IMR-90 (cell line): Measurements from ENCODE around the gene RYR1. TPM values are rescaled to one million over a fixed set of nuclear protein-coding genes. Genes with fewer than 3 reads are reported as not detected.

Experiments used
- ATAC-seq: fragments of 200-7000 bp; cut with Tn5 transposase; 2 replicates; pipeline ENCODE4 v1.9.1; 2020; ENCODE audit warnings: low read depth, mild to moderate bottlenecking, moderate library complexity
- BruUV-seq: library from RNA; stranded (reverse); fragments of 400-500 nt; replicated peaks from 2 replicates; lab custom pipeline; 2021; lab: Mats Ljungman, UMichigan
- CTCF ChIA-PET: fragments of 300-600 bp; formaldehyde crosslinking; extraction: SDS; loops from one replicate; lab custom pipeline; 2021; ENCODE audit warnings: antibody characterized with exemption; lab: Yijun Ruan, JAX
- POLR2A ChIA-PET: fragments of 300-600 bp; sonication (Branson Sonifier 250); formaldehyde crosslinking; loops from one replicate; lab custom pipeline; 2022; ENCODE audit warnings: antibody characterized with exemption; ENCODE audit not compliant: unreplicated experiment; lab: Charles Lee
- DNase-seq: peaks from one replicate; pipeline ENCODE4 v3.0.0; 2013
- H2AFZ ChIP-seq: replicated peaks from 2 replicates; pipeline ENCODE3; 2013; ENCODE audit warnings: low read length, mild to moderate bottlenecking; ENCODE audit not compliant: poor library complexity
- H2AK5ac ChIP-seq: 2 replicates; pipeline ENCODE4 v1.6.1; 2013; ENCODE audit warnings: low read depth, low read length, inconsistent platforms
- H2AK9ac ChIP-seq: replicated peaks from 2 replicates; pipeline ENCODE3; 2013; ENCODE audit warnings: mild to moderate bottlenecking, low read depth, low read length, moderate library complexity; ENCODE audit not compliant: poor library complexity
- H2BK120ac ChIP-seq: 2 replicates; pipeline ENCODE4 v1.6.1; 2013; ENCODE audit warnings: low read depth, low read length, inconsistent platforms
- H2BK15ac ChIP-seq: 3 replicates; pipeline ENCODE4 v1.6.1; 2013; ENCODE audit warnings: low read depth, low read length, inconsistent platforms
- H2BK20ac ChIP-seq: 2 replicates; pipeline ENCODE4 v1.6.1; 2013; ENCODE audit warnings: low read depth, mild to moderate bottlenecking, inconsistent platforms, low read length, moderate library complexity
- H2BK5ac ChIP-seq: 2 replicates; pipeline ENCODE4 v1.6.1; 2013; ENCODE audit warnings: mild to moderate bottlenecking, low read depth, low read length, inconsistent platforms; ENCODE audit not compliant: poor library complexity, severe bottlenecking
- H3K14ac ChIP-seq: replicated peaks from 2 replicates; pipeline ENCODE4 v1.6.1; 2013; ENCODE audit warnings: low read depth, low read length, inconsistent platforms
- H3K18ac ChIP-seq: 2 replicates; pipeline ENCODE4 v1.6.1; 2013; ENCODE audit warnings: low read depth, low read length, control low read depth
- H3K23ac ChIP-seq: 2 replicates; pipeline ENCODE4 v1.6.1; 2013; ENCODE audit warnings: low read depth, low read length, inconsistent platforms
- H3K27ac ChIP-seq: 2 replicates; pipeline ENCODE4 v1.5.1; 2013; ENCODE audit warnings: mild to moderate bottlenecking, control low read depth, low read length; ENCODE audit not compliant: insufficient read depth
- H3K27me3 ChIP-seq: 2 replicates; pipeline ENCODE4 v1.6.1; 2013; ENCODE audit warnings: low read length; ENCODE audit not compliant: control insufficient read depth, insufficient read depth
- H3K36me3 ChIP-seq: 2 replicates; pipeline ENCODE4 v1.6.1; 2013; ENCODE audit warnings: low read length, mixed read lengths; ENCODE audit not compliant: control insufficient read depth, insufficient read depth
- H3K4ac ChIP-seq: 2 replicates; pipeline ENCODE4 v1.6.1; 2013; ENCODE audit warnings: low read depth, low read length, inconsistent platforms
- H3K4me1 ChIP-seq: 2 replicates; pipeline ENCODE4 v1.6.1; 2013; ENCODE audit warnings: low read length, mixed read lengths; ENCODE audit not compliant: control insufficient read depth, insufficient read depth
- H3K4me2 ChIP-seq: 2 replicates; pipeline ENCODE4 v1.6.1; 2013; ENCODE audit warnings: low read depth, mild to moderate bottlenecking, control low read depth, low read length, moderate library complexity
- H3K4me3 ChIP-seq: 2 replicates; pipeline ENCODE4 v1.5.1; 2013; ENCODE audit warnings: low read depth, mild to moderate bottlenecking, control low read depth, low read length, moderate library complexity; ENCODE audit not compliant: insufficient read depth
- H3K56ac ChIP-seq: 2 replicates; pipeline ENCODE4 v1.6.1; 2013; ENCODE audit warnings: low read length, inconsistent platforms; ENCODE audit not compliant: insufficient read depth; ENCODE audit errors: extremely low read depth
- H3K79me1 ChIP-seq, 2 experiments: 2 replicates each; pipeline ENCODE4 v1.6.1; 2013; ENCODE audit warnings: low read length in 2 of 2, inconsistent platforms in 1 of 2, low read depth in 1 of 2
- H3K9ac ChIP-seq: 2 replicates; pipeline ENCODE4 v1.6.1; 2013; ENCODE audit warnings: low read depth, low read length, control low read depth
- H3K9me1 ChIP-seq: 2 replicates; pipeline ENCODE4 v1.6.1; 2013; ENCODE audit warnings: low read length, inconsistent platforms; ENCODE audit not compliant: insufficient read depth
- H3K9me3 ChIP-seq: 2 replicates; pipeline ENCODE4 v1.6.1; 2013; ENCODE audit warnings: low read length; ENCODE audit not compliant: control insufficient read depth, insufficient read depth
- H4K20me1 ChIP-seq: 2 replicates; pipeline ENCODE4 v1.6.1; 2013; ENCODE audit warnings: low read length, inconsistent platforms; ENCODE audit not compliant: insufficient read depth
- H4K5ac ChIP-seq: 2 replicates; pipeline ENCODE4 v1.6.1; 2013; ENCODE audit warnings: mild to moderate bottlenecking, low read depth, low read length, control low read depth
- H4K8ac ChIP-seq, 2 experiments: 2 replicates each; pipeline ENCODE4 v1.6.1; 2013; ENCODE audit warnings: low read depth in 2 of 2, low read length in 2 of 2, control low read depth in 1 of 2, inconsistent platforms in 1 of 2
- H4K91ac ChIP-seq: 2 replicates; pipeline ENCODE4 v1.6.1; 2013; ENCODE audit warnings: low read depth, low read length, inconsistent platforms; ENCODE audit not compliant: insufficient read depth
- CEBPB ChIP-seq: IDR thresholded peaks from 2 replicates; pipeline ENCODE4 v1.6.1; 2012; ENCODE audit warnings: low read depth, low read length, improper control_type of control experiment
- CHD1 ChIP-seq: IDR thresholded peaks from 2 replicates; pipeline ENCODE4 v1.6.1; 2012; ENCODE audit warnings: low read depth, low read length, improper control_type of control experiment
- MAFK ChIP-seq: IDR thresholded peaks from 2 replicates; pipeline ENCODE4 v1.6.1; 2012; ENCODE audit warnings: low read depth, low read length, improper control_type of control experiment
- MAZ ChIP-seq: IDR thresholded peaks from 2 replicates; pipeline ENCODE4 v1.6.1; 2012; ENCODE audit warnings: low read depth, mild to moderate bottlenecking, low read length, improper control_type of control experiment, moderate library complexity, borderline replicate concordance
- MXI1 ChIP-seq: IDR thresholded peaks from 2 replicates; pipeline ENCODE4 v1.6.1; 2012; ENCODE audit warnings: low read depth, mild to moderate bottlenecking, low read length, moderate library complexity, borderline replicate concordance
- NFE2L2 ChIP-seq: fragments of 150-350 bp; IDR thresholded peaks from 2 replicates; pipeline ENCODE4 v1.6.1; 2016; ENCODE audit warnings: low read depth, mild to moderate bottlenecking, low read length
- POLR2A ChIP-seq: IDR thresholded peaks from 2 replicates; pipeline ENCODE4 v1.6.1; 2012; ENCODE audit warnings: mild to moderate bottlenecking, low read depth, low read length
- RAD21 ChIP-seq: IDR thresholded peaks from 2 replicates; pipeline ENCODE4 v1.6.1; 2012; ENCODE audit warnings: low read length, improper control_type of control experiment
- RCOR1 ChIP-seq: IDR thresholded peaks from 2 replicates; pipeline ENCODE4 v1.6.1; 2012; ENCODE audit warnings: mild to moderate bottlenecking, low read length, improper control_type of control experiment; ENCODE audit not compliant: insufficient replicate concordance
- RFX5 ChIP-seq: IDR thresholded peaks from 2 replicates; pipeline ENCODE4 v1.8.0; 2012; ENCODE audit warnings: low read depth, mild to moderate bottlenecking, low read length, moderate library complexity
- SMC3 ChIP-seq: fragments of 150-350 bp; IDR thresholded peaks from 2 replicates; pipeline ENCODE4 v1.6.1; 2016; ENCODE audit warnings: low read depth, mild to moderate bottlenecking, antibody characterized with exemption, low read length, moderate library complexity
- WGBS, 2 experiments: methylation state at CpG; one replicate each; pipeline versions ENCODE4 v1.1.5 to v1.1.7; 2013; ENCODE audit warnings: missing lambda C conversion rate in 2 of 2; ENCODE audit not compliant: insufficient read length in 1 of 2; ENCODE audit errors: extremely low coverage in 2 of 2; 5-methylcytosine and 5-hydroxymethylcytosine counted together
- dilution Hi-C: fragments of 300-500 bp; cut with HindIII; formaldehyde crosslinking; loops from one replicate; pipeline ENCODE4 v1.14.3; 2018; ENCODE audit warnings: low sequenced_read_pairs; ENCODE audit not compliant: unreplicated experiment
- in situ Hi-C: fragments of 300-500 bp; cut with MboI; formaldehyde crosslinking; loops from 3 replicates; pipeline ENCODE4 v1.14.3; 2019; ENCODE audit warnings: low sequenced_read_pairs, inconsistent platforms, mixed read lengths
- intact Hi-C: fragments of 100-400 bp; cut with micrococcal nuclease; formaldehyde crosslinking; loops from 2 replicates; pipeline ENCODE4 v1.10.0; 2022
- polyA plus RNA-seq, 3 experiments: library from polyadenylated mRNA; depleted of rRNA; stranded (reverse); fragments of >200 nt; gene quantifications; 2 replicates each; pipeline ENCODE4 v1.2.3, GENCODE V29; 2012; ENCODE audit warnings: low replicate concordance in 1 of 3
- total RNA-seq: library from RNA; depleted of rRNA; stranded (reverse); fragments of >200 nt; gene quantifications from 2 replicates; pipeline ENCODE4 v1.2.3, GENCODE V29; 2012
- TF ChIP-seq, protein P1 (sequence below): fragments of 150-350 bp; IDR thresholded peaks from 2 replicates; pipeline ENCODE4 v1.6.1; 2017; ENCODE audit warnings: mild to moderate bottlenecking, antibody characterized with exemption, low read length, low read depth
- TF ChIP-seq, protein P2 (sequence below): conservative IDR thresholded peaks from 2 replicates; pipeline ENCODE4 v1.5.1; 2012; ENCODE audit warnings: mild to moderate bottlenecking, low read depth, low read length, improper control_type of control experiment

Gene RYR1
- total and polyA plus RNA-seq, 2 of the 4 experiments (the other 2 are of a cell fraction), result not detected

DNA sequence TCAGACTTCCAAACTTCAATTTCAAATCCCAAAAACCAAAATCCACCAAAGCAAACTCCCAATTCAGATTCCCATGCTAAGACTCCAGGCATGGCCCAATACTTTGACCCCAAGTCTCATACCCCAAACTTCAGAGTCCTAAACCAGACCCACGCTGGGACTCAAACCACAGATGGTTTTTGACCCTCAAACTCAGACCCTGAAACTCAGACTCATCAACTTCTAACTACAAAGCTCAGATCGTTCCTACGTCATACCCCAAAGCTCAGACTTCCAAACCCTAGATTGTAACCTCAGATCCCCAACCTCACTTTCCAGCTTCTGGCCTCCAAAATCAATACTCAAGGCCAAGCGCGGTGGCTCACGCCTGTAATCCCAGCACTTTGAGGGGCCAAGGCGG, 11.9 kb downstream of the RYR1 start:
- POLR2A ChIA-PET, result no interaction called here
- in situ Hi-C loops, result no loop called here

More for the DNA sequence above, 11.9 kb downstream of the RYR1 start:
- H2BK5ac ChIP-seq, result no peak overlapping the region
- no peak overlapping the region for H2AK5ac ChIP-seq
- H3K4me3 ChIP-seq, result no peak overlapping the region
- no peak overlapping the region for H3K56ac ChIP-seq
- H3K36me3 ChIP-seq, result no peaks in the 10 kb centered on the region
- no peak overlapping the region for H3K14ac ChIP-seq
- no TSS peak for BruUV-seq
- no peaks in the 10 kb centered on the region for H4K20me1 ChIP-seq
- peaks cover 9% of the 10 kb centered on the region; the same call in 1 of the 2 replicates for H3K27me3 ChIP-seq
- no peak overlapping the region for H2AK9ac ChIP-seq
- no peaks in the 10 kb centered on the region for H3K9me3 ChIP-seq
- H3K79me1 ChIP-seq, result no peaks in the 10 kb centered on the region
- H4K8ac ChIP-seq, result no peak overlapping the region
- H3K4me1 ChIP-seq, result no peaks in the 10 kb centered on the region
- no peak overlapping the region for H2BK20ac ChIP-seq
- H3K9me1 ChIP-seq, result no peaks in the 10 kb centered on the region
- no peak overlapping the region for H3K23ac ChIP-seq
- no peak overlapping the region for H3K4me2 ChIP-seq
- TF ChIP-seq, protein P1, sequence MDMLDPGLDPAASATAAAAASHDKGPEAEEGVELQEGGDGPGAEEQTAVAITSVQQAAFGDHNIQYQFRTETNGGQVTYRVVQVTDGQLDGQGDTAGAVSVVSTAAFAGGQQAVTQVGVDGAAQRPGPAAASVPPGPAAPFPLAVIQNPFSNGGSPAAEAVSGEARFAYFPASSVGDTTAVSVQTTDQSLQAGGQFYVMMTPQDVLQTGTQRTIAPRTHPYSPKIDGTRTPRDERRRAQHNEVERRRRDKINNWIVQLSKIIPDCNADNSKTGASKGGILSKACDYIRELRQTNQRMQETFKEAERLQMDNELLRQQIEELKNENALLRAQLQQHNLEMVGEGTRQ, result no peak
- TF ChIP-seq CEBPB, result no peak
- no peak for TF ChIP-seq CHD1
- TF ChIP-seq MAFK, result no peak
- no peak for TF ChIP-seq MAZ
- TF ChIP-seq RFX5, result no peak
- TF ChIP-seq MXI1, result no peak
- TF ChIP-seq RAD21, result no peak
- TF ChIP-seq SMC3, result no peak
- TF ChIP-seq, protein P2, sequence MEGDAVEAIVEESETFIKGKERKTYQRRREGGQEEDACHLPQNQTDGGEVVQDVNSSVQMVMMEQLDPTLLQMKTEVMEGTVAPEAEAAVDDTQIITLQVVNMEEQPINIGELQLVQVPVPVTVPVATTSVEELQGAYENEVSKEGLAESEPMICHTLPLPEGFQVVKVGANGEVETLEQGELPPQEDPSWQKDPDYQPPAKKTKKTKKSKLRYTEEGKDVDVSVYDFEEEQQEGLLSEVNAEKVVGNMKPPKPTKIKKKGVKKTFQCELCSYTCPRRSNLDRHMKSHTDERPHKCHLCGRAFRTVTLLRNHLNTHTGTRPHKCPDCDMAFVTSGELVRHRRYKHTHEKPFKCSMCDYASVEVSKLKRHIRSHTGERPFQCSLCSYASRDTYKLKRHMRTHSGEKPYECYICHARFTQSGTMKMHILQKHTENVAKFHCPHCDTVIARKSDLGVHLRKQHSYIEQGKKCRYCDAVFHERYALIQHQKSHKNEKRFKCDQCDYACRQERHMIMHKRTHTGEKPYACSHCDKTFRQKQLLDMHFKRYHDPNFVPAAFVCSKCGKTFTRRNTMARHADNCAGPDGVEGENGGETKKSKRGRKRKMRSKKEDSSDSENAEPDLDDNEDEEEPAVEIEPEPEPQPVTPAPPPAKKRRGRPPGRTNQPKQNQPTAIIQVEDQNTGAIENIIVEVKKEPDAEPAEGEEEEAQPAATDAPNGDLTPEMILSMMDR, result no peak
- TF ChIP-seq NFE2L2, result no peak
- TF ChIP-seq POLR2A, result no peak
- TF ChIP-seq RCOR1, result no peak
- H4K91ac ChIP-seq, result no peak overlapping the region
- ATAC-seq (no peak), DNase-seq (no peak)
- no peak overlapping the region for H2BK120ac ChIP-seq
- H3K27ac ChIP-seq, result no peak overlapping the region
- H3K9ac ChIP-seq, result no peak overlapping the region
- no peak overlapping the region for H4K5ac ChIP-seq
- H3K4ac ChIP-seq, result no peak overlapping the region
- dilution Hi-C loops, result no loop called here
- CTCF ChIA-PET, result no interaction called here
- no peak overlapping the region for H2BK15ac ChIP-seq
- 100% methylated on average over 1 of the region's 7 CpGs; no CpG with 5 or more reads in 1 of the 2 experiments for WGBS, 2 experiments
- H2AFZ ChIP-seq, result no peak overlapping the region
- H3K18ac ChIP-seq, result no peak overlapping the region
- intact Hi-C loops, result no loop called here
